Activated CD4-positive, alpha-beta T cell treated with anti-CD3 and anti-CD28 coated beads, Interleukin-10, Interleukin-2, amounts not matched to agents 100 ng/mL and 50 ng/mL, durations not matched to agents 16 hours and 8 hours (primary cell): ENCODE measurements around the gene AP2A1.
"Not testable (repeated sequence)": the region's sequence is repeated elsewhere in the genome, so short reads cannot be mapped to it uniquely, and the experiment has no call there.

ENCODE experiments used
- DNase-seq: peaks from one replicate; pipeline ENCODE4 v3.0.0-alpha.2; 2020

Gene AP2A1

DNA sequence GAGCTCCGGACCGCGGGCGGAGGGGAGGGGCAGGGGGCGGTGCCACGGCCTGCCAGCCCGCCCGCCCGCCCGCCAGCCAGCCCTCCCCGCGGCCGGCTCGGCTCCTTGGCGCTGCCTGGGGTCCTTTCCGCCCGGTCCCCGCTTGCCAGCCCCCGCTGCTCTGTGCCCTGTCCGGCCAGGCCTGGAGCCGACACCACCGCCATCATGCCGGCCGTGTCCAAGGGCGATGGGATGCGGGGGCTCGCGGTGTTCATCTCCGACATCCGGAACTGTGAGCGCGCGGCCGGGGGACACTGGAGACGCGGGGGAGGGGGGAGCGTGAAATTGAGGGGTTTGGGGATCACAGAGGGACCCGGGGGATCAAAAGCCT lies at the start of gene AP2A1:
TSS of gene AP2A1 (plus strand) at position 72 of the 370 bp plus-strand sequence. CDS start at position 205, 133 bp downstream.
- no peak for DNase-seq

DNA sequence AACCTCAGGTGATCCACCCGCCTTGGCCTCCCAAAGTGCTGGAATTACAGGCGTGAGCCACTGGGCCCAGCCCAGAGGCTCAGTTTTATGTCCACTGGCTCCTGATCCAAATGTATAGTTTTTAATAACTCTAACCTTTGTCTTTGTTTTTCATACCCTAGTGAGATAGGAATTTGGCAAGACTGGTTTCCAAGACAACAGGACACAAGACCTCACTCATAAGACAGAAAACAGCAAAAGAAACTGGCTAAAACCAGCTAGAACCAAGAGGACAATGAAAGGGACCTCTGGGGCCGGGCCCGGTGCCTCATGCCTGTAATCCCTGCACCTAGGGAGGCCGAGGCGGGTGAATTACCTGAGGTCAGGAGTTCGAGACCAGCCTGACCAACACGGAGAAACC lies 48.3 kb upstream of the AP2A1 start:
- no peak for DNase-seq

DNA sequence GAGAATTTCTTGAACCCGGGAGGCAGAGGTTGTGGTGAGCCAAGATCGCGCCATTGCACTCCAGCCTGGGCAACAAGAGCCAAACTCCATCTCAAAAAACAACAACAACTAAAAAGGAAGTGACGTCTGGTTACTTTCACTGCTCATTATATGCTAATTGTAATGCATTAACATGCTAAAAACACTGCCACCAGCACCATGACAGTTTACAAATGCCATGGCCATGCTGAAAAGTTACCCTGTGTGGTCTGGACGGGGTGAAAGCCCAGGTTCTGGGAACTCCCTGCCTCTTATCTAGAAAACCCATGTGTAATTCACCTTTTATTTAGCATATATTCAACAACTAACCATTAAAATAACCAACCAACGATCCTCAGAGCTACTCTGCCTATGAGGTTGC lies 47.8 kb upstream of the AP2A1 start:
- no peak for DNase-seq

DNA sequence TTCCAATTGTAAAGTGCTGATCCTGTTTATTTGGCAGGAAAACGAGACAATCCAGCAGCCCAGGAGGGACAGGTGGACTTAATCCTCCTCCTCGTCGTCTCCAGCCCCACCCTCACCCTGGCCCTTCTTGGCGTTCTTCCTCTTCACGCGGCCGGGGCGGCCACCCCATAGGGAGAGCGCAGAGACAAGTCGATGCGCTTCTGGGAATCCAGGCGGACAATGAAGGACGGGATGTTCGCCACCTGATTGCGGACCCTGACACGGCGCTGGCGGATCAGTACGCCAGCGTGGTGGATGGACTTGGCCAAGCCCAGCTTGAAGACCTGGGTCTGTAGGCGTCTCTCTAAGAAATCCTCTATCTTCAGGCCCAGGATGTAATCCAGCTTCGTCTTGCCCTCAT lies 47.4 kb upstream of the AP2A1 start:
- DNase-seq = not testable (repeated sequence)

DNA sequence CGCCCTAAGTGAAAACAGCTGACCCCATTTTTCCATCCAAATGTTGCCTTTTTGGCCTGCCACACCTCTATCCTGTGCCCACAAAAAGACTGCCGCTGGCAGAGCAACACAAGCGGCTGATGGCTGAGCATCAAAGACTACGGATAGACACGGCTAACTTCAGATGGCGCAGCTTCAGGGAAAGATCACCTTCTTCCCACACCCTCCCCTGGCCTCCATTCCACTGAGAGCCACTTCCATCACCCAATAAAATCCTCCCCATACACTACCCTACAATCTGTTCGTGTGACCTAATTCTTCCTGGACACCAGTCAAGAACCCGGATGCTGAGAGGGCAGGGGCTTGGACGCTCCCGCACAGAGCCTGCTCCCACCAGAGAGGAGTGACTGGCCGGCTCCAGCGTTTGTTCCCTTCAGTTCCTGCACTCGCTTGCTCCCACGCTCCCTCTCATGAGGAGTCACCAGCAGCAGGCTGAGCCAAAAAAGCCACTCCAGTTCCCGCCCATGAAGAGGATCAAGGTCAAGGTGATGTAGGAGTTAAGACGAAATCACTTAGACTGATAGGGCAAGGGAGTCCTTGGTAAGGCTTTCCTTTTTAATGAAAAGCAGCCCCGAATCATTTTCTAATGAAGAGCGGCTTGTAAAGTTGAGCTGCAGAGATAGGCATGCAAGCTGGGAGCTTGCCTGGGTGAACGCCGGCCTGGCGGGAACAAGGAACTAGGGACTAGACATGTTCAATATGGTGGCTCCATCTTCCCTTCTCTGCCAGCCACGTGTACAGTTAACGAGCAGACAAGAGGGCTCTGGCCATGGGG lies 39.4 kb upstream of the AP2A1 start:
- DNase-seq = no peak

DNA sequence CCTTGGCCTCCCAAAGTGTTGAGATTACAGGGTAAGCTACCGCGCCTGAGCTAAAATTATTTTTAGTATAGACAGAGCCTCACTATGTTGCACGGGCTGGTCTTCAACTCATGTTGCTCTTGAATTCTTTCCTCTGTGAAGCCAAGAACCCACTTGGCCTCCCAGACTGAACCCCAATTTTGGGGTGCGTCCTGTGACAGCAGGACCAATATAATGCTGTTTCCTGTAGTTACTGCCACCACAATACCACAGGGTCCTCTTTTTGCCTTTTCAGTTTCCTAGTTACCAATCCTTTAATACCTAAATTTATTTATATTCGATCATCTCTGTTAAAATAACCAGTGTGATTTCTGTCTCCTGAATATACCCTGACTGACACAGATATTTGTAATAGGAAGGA lies 36.6 kb upstream of the AP2A1 start:
- no peak for DNase-seq

DNA sequence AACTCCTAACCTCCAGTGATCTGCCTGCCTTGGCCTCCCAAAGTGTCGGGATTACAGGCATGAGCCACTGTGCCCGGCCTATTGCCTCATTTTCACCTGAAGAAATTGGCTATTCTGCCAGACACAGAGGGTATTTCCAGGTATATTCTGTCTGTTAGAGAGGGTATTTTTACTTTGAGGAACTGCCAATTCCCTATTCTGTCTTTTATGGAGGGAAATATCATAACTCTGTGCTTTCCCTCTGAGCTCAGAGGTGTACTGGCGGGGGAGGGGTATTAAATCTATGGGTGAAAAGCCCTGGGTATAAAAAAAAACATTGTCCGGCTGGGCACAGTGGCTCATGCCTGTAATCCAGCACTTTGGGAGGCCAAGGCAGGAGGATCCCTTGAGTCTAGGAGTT lies 28.5 kb upstream of the AP2A1 start:
- no peak for DNase-seq

DNA sequence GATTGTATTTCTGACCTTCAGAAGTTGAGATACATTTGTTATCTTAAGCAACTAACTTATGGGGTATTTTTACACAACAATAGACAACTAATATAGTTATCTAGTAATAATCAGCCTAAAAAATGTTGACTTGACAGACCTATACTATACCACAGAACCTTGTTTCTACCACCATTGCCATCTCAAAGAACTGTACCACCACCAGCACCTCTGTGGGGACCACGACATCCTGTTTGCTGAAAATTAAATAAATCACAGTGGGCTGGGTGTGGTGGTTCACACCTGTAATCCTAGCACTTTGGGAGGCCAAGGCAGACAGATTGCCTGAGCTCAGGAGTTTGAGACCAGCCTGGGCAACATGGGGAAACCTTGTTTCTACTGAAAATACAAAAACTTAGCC lies 27.7 kb upstream of the AP2A1 start:
- DNase-seq = no peak

DNA sequence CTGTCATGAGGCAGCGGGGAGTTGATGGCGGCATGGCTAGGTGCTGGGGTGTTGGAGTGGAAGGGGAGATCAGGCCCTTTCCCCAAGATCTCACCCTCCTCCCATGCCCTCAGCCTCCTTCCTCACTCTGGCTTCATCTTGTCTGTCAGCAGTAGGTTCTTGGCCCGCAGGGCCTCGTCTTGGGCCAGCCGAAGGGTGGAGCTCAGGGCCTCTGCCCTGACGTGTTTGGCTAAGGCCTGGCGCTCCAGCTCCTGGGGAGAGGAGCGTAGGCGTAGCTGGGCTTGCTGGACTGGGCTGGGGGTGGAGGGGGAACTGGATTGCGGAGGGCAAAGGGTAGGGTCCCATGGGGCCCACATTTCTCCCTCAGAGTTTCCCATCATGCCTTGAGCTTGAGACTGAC lies 26.9 kb upstream of the AP2A1 start:
- no peak for DNase-seq

DNA sequence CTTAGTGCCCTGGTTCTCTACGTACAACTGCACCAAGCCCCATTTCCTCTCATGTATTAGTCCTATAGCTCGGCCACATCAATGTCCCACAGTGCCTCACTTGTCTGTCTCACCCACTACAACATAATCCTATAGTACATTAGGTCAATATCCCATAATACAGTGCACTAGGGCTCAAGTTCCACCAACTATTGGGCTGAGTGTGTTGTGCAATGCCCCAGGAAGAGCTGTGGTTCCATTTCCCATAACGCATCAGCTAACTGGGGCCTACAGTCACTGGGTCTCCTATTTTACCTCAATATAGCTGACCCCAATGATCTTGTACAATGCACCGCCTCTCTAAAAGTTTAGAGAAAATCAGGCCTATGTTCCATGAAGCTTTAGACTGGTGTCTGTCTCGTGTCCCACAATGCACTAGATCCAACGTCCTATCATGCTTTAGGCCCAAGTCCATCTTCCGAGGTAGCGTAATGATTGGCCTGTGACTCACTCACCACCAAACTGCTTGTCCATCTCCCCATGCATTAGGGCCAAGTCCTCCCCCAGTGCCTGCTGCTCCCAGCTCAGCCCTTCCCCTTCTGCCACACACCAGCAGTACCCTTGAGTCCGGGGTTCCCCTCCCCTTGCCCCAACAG lies 25.5 kb upstream of the AP2A1 start:
- no peak for DNase-seq

DNA sequence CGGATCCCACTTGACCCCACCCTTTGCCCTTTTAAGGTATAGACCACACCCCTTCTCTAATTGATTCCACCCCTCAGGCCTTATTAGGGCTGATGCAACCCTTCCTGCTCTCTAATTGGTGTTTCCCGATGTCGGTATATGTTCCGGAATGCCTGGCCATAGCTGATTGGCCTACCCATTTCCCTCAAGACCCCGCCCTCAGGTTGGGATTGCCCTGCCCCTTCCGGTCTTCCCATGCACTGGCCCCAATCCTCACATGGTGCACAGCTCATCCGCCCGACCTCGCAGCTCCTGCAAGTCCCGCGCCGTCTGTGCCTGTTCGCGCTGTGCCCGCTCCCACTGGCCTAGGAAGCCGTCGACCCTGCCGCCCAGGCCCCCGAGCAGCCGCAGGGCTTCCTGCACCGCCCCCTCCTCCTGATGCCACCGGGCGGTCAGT lies 21.8 kb upstream of the AP2A1 start:
- DNase-seq = no peak

DNA sequence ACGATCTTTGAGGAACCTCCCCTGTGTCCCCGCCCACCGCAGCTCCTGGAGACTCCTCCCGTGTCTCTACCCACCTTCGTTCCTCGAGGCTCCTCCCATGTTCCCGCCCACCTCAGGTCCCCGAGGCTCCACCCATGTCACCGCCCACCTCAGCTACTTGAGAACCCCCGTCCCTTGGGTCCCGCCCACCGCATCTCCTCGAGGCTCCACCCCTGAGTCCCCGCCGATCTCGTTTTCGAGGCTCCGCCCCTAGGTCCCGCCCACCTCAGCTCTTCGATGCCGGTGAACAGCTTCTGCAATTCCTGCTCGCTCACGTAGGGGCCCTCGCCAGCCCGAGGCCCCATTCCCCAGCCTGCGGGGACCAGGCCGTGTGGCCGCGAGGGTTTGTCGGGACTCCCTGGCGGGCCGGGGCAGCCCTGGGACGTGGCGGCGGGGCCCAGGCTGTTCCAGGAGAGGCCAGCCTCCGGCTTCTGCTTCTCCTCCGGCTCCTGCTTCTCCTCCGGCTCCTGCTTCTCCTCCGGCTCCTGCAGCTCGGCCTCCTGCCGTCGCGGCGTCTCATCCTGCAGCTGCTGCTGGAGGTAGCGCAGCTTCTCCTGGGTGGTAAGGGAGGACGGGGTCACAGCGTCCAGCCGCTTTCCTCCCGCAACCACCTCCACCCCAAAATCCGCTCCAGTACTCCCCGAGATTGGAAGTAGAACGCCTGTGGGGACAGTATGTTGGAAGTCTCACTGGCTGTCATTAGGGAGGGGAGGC lies 20.4 kb upstream of the AP2A1 start:
- DNase-seq = peak; percentile 36

DNA sequence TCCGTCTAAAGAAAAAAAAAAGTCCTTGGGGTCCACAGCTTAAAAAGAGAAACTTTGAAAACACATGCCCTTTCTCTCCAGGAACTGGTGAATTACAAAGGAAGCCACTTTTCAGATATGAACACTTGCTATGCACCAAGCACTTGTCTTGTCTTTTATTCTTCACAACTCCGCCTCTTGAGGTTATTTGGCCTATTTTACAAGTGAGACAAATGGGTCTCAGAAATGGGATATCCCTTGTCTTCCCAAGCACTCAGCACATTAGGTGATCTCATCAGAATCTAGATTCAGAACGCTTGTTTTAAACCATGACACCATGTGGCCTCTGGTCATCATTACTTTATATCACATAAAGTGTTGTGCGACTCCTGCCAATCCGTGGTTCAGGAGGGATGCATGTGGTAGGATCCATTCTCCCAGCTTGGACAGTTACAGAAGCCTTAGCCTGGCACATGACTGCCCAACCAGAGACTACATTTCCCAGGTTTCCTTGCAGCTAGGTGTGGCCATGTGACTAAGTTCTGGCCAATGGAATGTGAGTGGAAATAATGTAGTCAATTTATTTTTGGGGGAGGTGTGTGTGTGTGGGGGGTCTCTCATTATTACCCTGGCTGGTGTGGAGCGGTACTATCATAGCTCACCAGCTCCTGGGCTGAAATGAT lies 17.6 kb upstream of the AP2A1 start:
- DNase-seq = no peak

DNA sequence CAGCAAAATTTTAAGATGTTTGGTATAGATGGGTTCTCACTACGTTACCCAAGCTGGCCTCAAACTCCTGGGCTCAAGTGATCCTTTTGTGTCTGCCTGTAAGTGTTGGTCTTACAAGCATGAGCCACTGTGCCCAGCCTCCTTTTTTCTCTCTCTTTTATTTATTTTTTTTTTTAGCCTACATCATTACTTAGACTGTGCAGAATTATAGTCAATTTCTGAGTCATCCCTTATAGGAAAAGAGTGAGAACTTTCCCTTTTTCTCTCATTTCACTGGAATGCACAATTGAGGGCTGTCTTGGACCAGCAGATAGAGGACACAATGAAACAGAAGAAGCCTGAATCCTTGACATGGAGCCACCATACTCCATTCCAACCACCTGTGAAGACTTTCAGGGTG lies 17.0 kb upstream of the AP2A1 start:
- DNase-seq = no peak

DNA sequence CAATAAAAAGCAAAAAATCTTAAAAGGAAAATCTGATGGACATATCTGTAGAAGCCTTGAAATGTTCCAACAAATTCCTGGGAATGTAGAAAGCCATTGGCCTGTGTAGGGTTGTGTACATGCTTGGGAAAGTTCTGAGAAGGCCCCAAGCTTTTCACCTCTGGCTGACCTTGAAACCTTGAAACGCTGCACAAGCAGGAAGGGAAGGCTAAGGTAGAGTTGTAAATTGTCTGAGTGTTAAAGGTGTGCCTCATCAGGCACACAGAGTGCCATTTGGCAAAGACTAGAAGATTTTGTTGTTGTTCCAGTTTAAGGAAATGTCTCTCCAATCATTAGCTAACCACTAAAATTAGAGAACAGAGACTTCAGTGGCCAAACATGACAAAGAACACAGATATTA lies 14.1 kb upstream of the AP2A1 start:
- no peak for DNase-seq

DNA sequence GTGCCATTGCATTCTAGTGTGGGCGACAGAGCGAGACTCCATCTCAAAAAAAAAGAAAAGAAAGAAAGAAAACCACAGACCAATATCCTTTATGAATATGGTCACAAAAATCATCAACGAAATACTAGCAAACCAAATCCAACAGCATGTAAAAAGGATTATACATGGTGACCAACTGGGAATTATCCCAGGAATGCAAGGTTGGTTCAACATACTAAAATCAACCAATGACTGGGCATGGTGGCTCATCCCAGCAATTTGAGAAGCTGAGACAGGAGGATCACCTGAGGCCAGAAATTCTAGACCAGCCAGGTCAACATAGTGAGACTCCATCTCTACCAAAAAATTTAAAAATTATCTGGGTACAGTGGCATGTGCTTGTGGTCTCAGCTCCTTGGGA lies 10.8 kb upstream of the AP2A1 start:
- no peak for DNase-seq

DNA sequence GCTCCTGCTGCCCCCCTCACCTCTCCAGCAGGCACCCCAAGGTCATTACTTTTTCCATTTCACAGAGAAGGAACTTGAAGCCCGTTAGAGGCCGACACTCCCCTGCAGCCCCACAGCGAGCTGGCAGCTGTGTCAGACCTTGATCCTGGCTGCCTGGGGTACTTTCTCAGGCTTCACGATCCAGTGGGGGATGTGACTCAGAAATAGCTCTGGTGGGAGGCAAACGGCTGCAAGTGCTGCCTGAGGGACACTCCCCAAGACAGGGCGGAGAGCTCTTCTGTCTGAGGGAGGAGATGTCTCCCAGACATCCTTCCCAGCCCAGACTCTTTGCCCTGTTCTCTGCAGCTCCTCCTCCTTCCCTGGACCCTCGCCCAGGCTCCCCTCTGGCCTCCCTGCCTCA lies 8.5 kb upstream of the AP2A1 start:
- no peak for DNase-seq

DNA sequence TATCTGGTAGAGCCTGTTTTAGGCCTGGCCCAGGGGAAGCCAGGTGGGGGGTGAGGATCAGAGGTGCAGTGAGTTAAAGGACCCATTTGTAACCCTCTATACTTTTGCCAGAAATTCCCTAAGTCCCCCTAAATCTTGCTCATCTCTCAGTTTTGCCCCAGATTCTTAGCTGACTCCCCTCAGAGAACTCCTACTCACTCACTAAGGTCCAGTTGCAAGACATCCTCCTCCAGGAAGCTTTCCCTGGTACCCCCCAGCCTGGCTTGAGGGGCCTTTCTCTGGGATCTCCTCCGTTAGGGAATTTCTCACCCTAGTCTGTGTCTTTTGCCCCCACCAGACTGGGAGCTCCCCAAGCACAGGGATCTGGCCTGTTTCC lies 5.6 kb upstream of the AP2A1 start:
- DNase-seq = no peak

DNA sequence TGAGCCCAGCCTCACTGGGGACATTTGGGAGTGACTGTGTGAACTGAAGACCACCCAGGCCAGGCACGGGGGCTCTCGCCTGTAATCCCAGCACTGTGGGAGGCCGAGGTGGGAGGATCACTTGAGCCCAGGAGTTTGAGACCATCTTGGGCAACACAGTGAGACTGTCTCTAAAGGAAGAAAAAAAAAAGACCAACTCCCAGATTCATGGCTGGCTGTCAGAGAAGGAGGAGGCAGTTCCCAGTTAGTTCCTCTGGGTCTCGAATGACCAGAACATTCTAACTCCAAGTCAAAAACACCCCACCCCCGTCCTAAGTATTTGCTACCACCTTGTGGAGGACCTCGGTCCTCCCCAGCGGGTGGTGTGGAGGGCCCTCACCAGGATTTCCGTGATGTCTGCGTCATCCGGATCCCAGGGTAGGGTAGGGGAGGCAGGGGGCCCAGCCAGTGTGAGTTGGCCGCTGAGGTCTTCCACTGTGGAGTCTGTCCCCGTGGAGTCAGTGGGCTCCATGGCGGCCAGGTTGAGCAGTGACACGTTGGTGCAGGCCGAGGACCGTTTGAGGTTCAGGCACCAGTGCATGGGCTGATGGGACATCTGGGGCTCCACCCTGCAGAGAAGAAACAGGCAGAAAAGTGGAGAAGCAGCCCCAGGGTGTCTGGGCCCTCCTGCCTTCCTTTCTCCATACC lies 5.0 kb upstream of the AP2A1 start:
- peak; percentile 29 for DNase-seq

DNA sequence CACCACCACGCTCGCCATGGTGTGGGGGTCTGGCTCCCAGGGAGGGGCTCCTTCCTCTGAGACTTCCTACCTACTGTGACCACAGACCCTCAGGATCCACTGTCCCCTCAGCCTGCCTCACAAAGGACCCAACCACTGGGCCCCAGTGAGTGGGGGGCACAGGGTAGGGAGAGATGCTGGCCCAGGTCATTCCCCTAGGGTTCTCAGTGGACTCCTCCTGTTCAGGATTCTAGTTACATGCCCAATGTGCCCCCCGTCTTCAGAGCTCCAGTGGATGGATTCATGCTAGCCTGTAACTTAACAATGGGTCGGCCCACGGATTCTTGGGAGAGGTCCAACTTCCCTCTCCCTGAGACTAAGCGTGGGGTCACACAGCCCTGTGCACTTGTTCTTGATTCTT lies 3.6 kb upstream of the AP2A1 start, which contains the start of gene TSKS:
TSS of gene TSKS (minus strand) at position 77 of the 400 bp plus-strand sequence. CDS start at position 18, 59 bp downstream.
- DNase-seq = no peak

DNA sequence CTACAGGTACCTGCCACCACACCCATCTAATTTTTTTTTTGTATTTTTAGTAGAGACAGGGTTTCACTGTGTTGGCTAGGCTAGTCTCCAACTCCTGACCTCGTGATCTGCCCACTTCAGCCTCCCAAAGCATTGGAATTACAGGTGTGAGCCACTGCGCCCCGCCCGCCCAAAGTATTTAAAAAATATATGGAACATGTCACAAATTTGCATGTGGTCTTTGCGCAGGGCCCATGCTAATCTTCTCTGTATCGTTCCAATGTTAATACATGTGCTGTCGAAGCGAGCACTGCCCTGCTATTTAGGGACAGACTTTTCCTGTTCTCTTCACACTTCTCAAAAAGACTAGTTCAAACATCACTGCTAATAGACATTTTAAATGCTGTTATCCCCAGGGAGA lies 2.5 kb upstream of the AP2A1 start:
- no peak for DNase-seq

DNA sequence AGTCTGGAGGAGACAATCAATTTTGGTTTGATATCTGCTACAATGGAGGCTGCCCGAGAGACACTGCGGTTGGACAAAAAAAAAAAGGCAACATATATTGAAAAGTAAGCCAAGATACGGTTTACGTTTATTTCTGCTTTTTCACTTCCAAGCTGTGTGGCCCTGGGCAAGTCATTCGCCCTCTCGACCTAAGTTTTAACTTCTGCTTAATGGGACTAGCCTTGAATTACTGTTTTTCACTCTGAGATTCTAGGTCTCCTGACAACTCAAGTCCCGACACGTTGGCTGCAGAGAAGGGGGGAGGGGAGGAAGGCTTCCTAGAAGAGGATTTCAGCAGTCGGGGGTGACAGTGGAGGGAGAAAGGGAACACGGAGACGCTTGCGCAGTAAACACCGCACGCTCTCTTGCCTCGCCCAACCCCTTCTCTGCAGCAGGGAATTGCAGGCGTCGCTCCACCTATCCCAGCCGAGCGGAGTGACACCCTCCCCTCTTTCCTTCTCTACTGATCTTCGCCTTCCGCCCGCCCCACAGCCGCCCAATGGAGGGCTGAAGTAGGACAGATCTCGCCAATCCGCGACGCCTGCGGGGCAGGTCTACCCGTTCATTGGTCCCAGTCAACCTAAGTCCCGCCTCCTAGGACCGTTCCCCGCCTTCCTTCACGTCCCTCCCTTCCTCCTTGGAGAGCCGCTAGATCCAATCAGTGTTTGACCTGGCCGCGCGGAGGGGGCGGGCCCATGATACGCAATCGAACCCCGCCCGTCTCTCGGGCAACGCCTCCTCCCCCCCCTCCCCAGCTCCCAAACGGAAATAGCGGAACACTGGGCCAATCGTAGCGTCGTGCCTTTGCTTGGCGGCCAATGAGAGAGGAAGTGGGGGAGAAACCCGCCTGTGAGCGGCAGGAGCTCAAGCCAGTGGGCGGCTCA lies 533 bp upstream of the AP2A1 start:
- DNase-seq = peak; percentile 100
